Astrocyte of the cerebellum (primary cell): ENCODE results near the gene GNB1L.

ENCODE experiments used
- DNase-seq: peaks from one replicate; pipeline ENCODE4 v3.0.0-alpha.2; 2011; ENCODE audit warnings: low read depth
- H3K4me3 ChIP-seq: 2 replicates; pipeline ENCODE4 v1.5.1; 2011; ENCODE audit warnings: mild to moderate bottlenecking, low read depth, low read length, moderate library complexity
- in situ Hi-C: cut with HindIII; loops from 2 replicates; pipeline ENCODE4 v1.10.0; 2017; ENCODE audit warnings: low sequenced_read_pairs
- TF ChIP-seq, protein P1 (sequence below): IDR thresholded peaks from 2 replicates; pipeline ENCODE4 v1.5.1; 2012; ENCODE audit warnings: low read length, low read depth, moderate library complexity, mild to moderate bottlenecking; ENCODE audit errors: missing control alignments

GNB1L gene

DNA sequence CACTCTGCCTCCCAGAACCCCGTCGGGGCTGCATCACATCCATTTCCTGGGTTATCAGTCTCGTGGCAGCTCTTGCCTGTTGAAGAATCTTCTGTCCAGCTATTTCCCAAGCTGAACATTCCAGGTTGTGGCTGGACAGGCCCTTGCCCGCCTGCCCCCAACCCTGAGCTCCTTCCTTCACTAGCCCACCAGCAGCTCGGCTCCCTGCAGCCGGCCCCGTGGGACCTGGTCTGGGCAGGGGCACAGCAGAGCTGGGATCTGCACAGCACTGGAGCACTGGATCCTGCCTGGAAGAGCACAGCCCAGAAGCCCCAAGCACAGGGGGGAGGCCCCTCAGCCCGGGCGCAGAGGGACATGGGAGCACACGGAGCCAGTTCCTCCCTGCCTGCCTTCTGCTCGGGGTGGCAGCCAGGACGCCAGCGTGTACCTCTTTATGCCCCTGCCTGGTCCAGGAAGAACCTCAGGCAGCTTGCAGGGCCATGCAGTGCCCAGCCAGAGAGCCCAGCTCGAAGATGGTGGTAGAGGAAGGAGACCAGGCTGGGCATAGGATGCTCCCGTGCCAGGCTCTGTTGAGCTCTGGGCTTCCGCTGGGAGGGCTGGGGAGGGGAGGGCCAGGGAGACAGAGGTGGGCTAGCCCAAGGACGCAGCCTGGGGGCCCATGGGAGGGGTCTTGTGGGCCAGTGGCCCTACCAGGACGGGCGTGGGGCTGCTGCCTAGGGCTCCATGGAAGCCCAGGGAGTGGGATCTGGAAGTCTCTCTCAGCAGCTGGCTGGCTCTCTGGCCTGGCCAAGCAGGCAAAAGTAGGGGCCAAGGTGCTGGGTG is 16.6 kb upstream of the GNB1L start:
- H3K4me3 ChIP-seq: no peak overlapping the region
- TF ChIP-seq, protein P1, sequence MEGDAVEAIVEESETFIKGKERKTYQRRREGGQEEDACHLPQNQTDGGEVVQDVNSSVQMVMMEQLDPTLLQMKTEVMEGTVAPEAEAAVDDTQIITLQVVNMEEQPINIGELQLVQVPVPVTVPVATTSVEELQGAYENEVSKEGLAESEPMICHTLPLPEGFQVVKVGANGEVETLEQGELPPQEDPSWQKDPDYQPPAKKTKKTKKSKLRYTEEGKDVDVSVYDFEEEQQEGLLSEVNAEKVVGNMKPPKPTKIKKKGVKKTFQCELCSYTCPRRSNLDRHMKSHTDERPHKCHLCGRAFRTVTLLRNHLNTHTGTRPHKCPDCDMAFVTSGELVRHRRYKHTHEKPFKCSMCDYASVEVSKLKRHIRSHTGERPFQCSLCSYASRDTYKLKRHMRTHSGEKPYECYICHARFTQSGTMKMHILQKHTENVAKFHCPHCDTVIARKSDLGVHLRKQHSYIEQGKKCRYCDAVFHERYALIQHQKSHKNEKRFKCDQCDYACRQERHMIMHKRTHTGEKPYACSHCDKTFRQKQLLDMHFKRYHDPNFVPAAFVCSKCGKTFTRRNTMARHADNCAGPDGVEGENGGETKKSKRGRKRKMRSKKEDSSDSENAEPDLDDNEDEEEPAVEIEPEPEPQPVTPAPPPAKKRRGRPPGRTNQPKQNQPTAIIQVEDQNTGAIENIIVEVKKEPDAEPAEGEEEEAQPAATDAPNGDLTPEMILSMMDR: no peak
- in situ Hi-C loops: no loop called here
- no peak for DNase-seq

DNA sequence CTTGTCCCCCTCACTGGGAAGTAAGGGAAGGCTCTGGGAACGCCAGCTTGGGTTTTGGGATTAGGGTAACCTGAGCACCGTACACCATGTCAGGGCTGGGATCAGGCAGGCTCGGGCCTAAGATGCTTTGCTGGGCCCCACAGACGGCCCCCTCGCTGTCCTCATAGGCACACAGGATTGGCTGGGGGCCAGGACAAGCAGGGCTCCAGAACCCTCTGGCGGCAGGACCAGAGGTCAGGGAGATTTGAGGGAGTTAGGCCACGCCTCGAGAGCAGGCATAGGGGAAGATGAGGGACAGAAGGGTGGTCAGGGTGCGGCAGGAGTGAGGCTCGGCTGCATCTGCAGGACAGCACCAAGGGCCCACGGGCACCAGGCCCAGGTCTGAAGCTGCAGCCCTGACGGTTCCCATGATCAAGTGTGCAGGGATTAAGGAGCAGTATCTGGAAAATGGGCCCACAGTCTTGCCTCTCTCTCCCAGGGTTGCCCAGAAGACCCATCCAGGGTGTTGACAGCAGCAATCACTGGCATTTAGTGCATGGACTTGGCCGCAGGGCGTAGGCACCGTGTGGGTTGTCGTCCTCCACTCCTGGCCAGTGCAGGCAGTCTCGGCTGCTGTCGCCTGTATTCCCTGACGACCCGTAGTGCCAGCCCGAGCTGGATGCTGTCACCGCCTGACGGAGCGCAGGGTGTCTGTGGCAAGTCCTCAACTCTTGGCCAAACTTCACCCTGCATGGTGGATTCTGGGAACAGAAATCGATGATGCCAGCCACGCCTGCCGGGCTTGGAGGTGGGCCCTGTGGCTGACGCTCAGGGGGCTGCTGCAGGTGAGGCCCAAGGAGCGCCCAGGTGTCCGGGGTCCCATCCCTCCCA is 15.7 kb upstream of the GNB1L start:
- in situ Hi-C loops: no loop called here
- no peak for DNase-seq
- TF ChIP-seq, protein P1: no peak
- H3K4me3 ChIP-seq: no peak overlapping the region

DNA sequence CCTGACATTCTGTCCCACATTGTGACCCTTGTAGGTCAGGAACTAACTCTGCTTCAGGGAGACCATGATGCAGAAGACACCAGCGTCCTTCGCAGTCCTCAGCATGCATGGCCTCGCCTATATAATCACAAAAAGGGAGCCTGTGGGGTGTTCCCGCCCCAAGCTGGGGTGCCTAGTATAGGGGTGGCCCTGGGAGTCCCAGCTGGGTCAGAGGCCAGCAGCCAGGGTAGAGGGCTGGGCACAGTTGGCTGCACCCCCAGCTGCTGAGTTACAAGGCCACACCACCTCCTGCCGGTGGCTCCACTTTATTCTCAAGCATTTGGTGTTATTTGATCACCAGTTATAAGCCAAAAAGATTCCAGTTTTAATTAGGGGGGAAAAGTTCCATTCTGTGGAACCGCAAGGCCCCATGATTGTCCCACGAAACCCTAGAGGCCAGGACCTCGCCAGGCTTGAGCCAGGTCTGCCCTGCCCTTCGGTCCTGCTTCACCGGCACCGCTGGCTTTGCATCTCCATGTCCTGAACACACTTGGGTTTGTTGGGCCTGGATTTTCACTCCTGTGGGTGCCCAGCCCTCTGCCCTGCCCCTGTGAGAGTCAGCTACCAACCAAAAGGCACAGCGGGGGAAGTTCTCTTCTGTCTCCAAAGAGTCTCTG is 15.0 kb upstream of the GNB1L start:
- in situ Hi-C loops: no loop called here
- no peak overlapping the region for H3K4me3 ChIP-seq
- TF ChIP-seq, protein P1: no peak
- DNase-seq: no peak

DNA sequence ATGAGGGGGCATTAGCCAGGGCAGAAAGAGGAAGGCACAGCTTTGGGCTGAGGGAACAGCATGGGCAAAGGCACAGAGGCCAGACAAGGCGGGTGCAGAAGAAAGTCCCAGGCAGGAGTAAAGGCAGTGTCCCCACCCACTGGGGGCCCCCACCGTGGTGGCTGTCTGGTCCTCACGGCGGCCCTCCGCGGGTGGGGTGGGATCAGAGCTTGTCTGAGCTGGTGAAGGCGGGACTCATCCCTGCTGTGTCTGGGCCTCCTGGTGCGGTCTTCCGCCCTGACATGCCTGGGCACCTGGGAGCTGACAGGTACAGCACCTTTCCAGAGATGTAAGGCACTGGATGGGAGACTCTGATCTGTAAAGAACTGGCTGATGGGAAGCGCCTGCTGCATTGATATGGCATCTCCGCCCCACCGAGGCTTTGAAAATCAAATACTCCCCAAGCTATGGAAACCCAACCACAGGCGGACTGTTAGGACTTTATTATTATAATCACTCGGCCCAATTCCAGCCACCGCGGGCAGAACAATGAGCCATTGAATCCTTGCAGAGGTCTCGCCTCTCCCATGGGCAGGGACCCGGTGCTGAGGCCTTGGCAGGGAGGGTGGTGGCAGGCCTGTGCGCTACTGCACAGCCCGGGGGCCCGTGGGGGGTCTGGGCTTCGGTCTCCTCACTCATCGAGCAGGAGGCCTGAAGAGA is 14.2 kb upstream of the GNB1L start:
- TF ChIP-seq, protein P1: no peak
- no peak overlapping the region for H3K4me3 ChIP-seq
- in situ Hi-C loops: no loop called here
- no peak for DNase-seq

DNA sequence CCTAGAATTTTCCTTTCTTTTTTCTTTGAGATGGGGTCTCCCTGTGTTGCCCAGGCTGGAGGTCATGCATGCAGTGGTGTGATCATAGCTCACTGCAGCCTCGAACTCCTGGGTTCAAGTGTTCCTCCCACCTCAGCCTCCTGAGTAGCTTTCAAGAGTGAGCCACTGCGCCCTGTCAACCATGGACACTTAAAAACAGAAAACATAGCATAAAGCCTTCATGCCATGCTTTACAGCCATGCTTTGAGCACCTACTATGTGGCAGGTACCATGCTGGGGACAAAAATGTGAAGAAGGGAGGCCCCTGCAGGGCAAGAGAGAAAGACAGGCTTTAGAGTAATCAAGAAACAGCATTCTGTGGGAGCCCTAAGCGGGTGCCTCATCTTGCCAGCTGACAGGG is 13.7 kb upstream of the GNB1L start:
- no peak overlapping the region for H3K4me3 ChIP-seq
- in situ Hi-C loops: no loop called here
- TF ChIP-seq, protein P1: no peak
- DNase-seq: no peak

DNA sequence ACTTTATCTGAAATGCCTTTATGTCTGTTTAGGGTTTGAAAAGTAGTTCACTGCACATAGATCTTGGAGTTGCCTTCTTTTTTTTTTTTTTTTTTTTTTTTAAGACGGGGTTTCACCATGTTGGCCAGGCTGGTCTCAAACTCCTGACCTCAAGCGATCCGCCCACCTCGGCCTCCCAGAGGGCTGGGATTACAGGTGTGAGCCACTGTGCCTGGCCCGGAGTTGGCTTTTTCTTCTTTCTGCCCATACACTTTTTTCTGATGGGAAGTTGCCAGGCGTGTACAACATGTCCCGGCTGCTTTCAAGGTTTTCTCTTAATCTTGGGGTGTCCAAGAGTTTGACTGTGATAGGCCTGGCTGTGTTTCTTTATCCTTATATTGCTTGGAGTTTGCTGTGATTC is 12.9 kb upstream of the GNB1L start:
- in situ Hi-C loops: no loop called here
- no peak overlapping the region for H3K4me3 ChIP-seq
- TF ChIP-seq, protein P1: no peak
- DNase-seq: no peak
